ENCODE measurements around the gene EFL1. TPM values are rescaled to one million over a fixed set of nuclear protein-coding genes. Genes with fewer than 3 reads are reported as not detected.

The EFL1 gene
- total and polyA plus RNA-seq, 9 of the 15 experiments (the other 6 are each of a cell fraction or from before 2014, with no cell fraction given), result 4.8 to 32.5 (median 16.9) TPM

DNA sequence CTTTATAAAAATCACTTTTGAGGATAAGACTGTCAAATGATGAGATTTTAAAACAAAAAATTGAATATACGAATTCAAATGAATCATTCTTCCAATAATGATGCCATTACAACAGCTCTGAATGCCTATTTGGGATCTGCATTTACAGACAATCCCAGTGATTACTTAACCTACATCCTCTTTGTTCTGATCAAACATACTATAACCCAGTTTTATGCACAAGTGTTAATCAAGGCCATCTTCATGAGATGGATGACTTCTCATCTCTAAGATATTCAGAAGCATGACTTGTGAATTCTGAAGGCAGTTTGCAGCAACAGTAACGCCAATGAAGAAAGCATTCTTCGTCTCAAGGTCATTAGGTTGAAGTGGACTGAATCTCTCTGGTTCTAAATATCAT, 126.4 kb downstream of the EFL1 start (continued):
- TF ChIP-seq CC2D1A (IDR thresholded peaks at IDR 0.05) (no peak), CSDE1 (IDR thresholded peaks at IDR 0.05) (no peak), RBM14 (IDR thresholded peaks at IDR 0.05; ENCODE audit: borderline replicate concordance, insufficient read depth, low read depth, low read length) (no peak), EHMT2 (IDR thresholded peaks at IDR 0.05) (no peak)
- TF ChIP-seq, protein P1, sequence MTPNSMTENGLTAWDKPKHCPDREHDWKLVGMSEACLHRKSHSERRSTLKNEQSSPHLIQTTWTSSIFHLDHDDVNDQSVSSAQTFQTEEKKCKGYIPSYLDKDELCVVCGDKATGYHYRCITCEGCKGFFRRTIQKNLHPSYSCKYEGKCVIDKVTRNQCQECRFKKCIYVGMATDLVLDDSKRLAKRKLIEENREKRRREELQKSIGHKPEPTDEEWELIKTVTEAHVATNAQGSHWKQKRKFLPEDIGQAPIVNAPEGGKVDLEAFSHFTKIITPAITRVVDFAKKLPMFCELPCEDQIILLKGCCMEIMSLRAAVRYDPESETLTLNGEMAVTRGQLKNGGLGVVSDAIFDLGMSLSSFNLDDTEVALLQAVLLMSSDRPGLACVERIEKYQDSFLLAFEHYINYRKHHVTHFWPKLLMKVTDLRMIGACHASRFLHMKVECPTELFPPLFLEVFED (CRISPR knock-in tag; conservative IDR thresholded peaks at IDR 0.05), result no peak

DNA sequence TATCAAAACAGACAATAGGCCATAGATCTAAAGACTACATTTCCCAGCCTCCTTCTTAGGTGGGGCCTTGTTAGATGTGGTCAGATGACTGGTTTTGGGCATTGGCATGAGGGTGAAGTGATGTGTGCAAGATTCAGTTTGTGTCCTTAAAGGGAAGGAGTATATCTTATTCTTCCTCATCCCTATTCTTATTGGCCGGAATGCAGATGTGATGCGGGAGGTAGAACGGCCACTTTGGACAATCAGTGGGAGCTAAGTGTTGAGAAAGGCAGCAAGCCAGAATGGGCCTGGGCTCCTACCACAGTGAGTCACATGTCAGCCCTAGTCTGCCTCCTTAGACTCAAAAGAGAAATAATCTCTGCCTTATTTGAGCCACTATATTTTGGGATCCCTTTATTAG, 126.9 kb downstream of the EFL1 start:
- POLR2A ChIA-PET, result interaction anchor here (1.4 kb wide), 1 partner anchor 11 kb away, joined by 4 read pairs; no protein-coding TSS in a partner anchor
- Histone ChIP-seq H3K4me2 (ENCODE audit: insufficient read depth, low read length) (no peak overlapping the region), H3K4me3 (no peak overlapping the region), H2AFZ (ENCODE audit: low read depth, low read length) (no peak overlapping the region), H3K9me3 (replicated peaks; ENCODE audit: control insufficient read depth, insufficient read depth, low read depth, low read length) (no peaks in the 10 kb centered on the region), H3K9ac (ENCODE audit: insufficient read depth in 1 of 2, low read depth in 2 of 2, low read length in 2 of 2) (no peak overlapping the region), H3K36me3 (ENCODE audit: control insufficient read depth, insufficient read depth, low read length) (peaks cover 38% of the 10 kb centered on the region; the same call in 2 of the 3 replicates), H3K4me1 (replicated peaks in 1 of 2; ENCODE audit: control insufficient read depth in 2 of 2, insufficient read depth in 2 of 2, low read length in 2 of 2) (no peaks in the 10 kb centered on the region), H3K79me2 (ENCODE audit: control insufficient read depth, insufficient read depth, low read length) (no peaks in the 10 kb centered on the region), H3K9me1 (ENCODE audit: control insufficient read depth, insufficient read depth, low read length) (no peaks in the 10 kb centered on the region), H3K27ac (ENCODE audit: extremely low read depth, low read depth, low read length) (no peak overlapping the region), H4K20me1 (replicated peaks; ENCODE audit: control insufficient read depth, insufficient read depth, low read length) (no peaks in the 10 kb centered on the region), H3K27me3 (ENCODE audit: control insufficient read depth in 2 of 2, insufficient read depth in 2 of 2, low read length in 2 of 2) (no peaks in the 10 kb centered on the region)
- in situ Hi-C loops (cut with MboI) (no loop called here), intact Hi-C loops (cut with micrococcal nuclease) (no loop called here)
- WGBS (ENCODE audit: insufficient coverage, low coverage, missing lambda C conversion rate), result 91% methylated on average over 3 of the region's 3 CpGs
- no peak for FAIRE-seq
- TF ChIP-seq CBX3 (IDR thresholded peaks at IDR 0.05; ENCODE audit: borderline replicate concordance in 1 of 2, low read length in 2 of 2) (no peak), ASH1L (IDR thresholded peaks at IDR 0.05; ENCODE audit: borderline replicate concordance, low read depth, partially characterized antibody) (no peak), RCOR1 (IDR thresholded peaks at IDR 0.05; ENCODE audit: borderline replicate concordance in 1 of 2, low read depth in 2 of 2, low read length in 2 of 2) (no peak), ARID2 (IDR thresholded peaks at IDR 0.05) (no peak), SPI1 (IDR thresholded peaks at IDR 0.05; ENCODE audit: borderline replicate concordance, low read depth, low read length) (no peak)
- no peak for ATAC-seq
- no TSS peak for BruUV-seq (replicated peaks)
- CTCF ChIA-PET (ENCODE audit: low intra/inter-chr PET ratio), result no interaction called here
- no peak for DNase-seq (ENCODE audit: extremely low read depth in 1 of 4, low spot score in 3 of 4)

All from K562 (cell line).